Measurements from ENCODE around the gene C5orf46.

DNA sequence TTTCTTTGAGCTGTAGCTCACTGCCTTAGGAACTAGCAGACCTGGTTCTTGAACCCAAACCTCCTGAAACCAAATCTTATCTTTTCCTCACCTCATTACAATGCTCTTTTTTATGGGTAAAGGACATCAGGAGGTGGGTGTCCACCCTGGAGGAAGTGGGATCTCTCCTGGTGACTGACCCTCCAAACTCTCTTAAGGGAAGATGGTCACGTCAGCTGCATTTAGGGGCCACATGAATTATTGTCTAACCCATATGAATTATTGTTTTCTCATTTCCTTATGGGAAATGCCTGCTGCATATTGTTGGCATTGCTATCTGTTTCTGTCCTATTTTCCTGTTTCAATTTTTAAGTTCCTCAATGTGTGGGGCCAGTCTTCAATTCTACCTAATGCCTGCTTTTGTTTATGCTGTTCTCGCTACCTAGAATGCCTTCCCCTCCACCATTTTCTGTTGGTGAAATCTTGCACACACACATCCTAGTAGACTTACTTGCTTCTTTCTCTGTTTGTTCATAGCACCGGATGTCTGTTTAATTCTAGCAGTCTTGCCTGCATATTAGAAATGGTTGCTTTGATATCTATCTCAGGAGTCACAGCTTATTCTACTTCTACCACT is 52.9 kb downstream of the C5orf46 start:
- TF ChIP-seq CTCF (IDR thresholded peaks at IDR 0.05) (no peak), POLR2A (IDR thresholded peaks at IDR 0.05) (no peak), EP300 (IDR thresholded peaks at IDR 0.05) (no peak)

Measured in tibial nerve (tissue), 4 donors.